ENCODE measurements around the gene IFIH1. TPM values are rescaled to one million over a fixed set of nuclear protein-coding genes. Genes with fewer than 3 reads are reported as not detected.

The IFIH1 gene
- total and polyA plus RNA-seq, 2 experiments from 2014 or later, result 1.2 to 2.5 TPM

DNA sequence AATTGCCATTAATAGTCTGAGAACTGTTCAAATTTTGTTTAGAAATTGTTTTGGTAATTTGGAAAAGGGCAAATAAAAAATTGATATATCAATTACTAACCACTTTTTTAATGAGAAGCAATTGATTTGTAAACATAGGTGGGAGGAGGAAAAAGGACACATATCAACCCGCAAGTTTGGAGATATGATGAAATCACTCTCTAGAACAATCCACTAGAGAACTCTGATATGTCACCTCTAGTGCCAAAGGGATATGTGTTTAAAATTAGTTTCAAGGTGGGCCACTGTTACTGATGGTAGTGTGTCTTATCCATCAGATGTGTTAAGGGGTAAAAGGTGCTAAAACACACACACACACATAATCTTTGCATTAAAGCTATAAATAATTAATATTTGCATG, 16.6 kb downstream of the IFIH1 start:
- H3K36me3 ChIP-seq (ENCODE audit: insufficient read depth), result no peaks in the 10 kb centered on the region
- no peak overlapping the region for H3K4me3 ChIP-seq
- no peaks in the 10 kb centered on the region for H3K9me2 ChIP-seq (ENCODE audit: insufficient read depth)
- H3K27me3 ChIP-seq (ENCODE audit: insufficient read depth), result no peaks in the 10 kb centered on the region
- Mint-ChIP-seq H3K27ac (no peak overlapping the region), H3K36me3 (ENCODE audit: low read depth) (no peaks in the 10 kb centered on the region), H3K9me3 (no peaks in the 10 kb centered on the region; the same call in 2 of the 3 replicates), H3K4me1 (peaks cover 9% of the 10 kb centered on the region; the same call in 2 of the 3 replicates), H3K27me3 (ENCODE audit: insufficient read depth, low read depth, poor library complexity) (peaks cover 1% of the 10 kb centered on the region), H3K4me3 (no peak overlapping the region)
- H3F3A ChIP-seq (replicated peaks; ENCODE audit: low read depth), result no peaks in the 10 kb centered on the region
- no peaks in the 10 kb centered on the region for H3K79me2 ChIP-seq (replicated peaks; ENCODE audit: insufficient read depth)
- no peak overlapping the region for H3K27ac ChIP-seq (ENCODE audit: low read depth)
- ATAC-seq (no peak), DNase-seq (ENCODE audit: low spot score) (no peak)
- no peaks in the 10 kb centered on the region for H4K20me1 ChIP-seq (replicated peaks; ENCODE audit: insufficient read depth)
- peaks cover 5% of the 10 kb centered on the region for H3K4me1 ChIP-seq (ENCODE audit: insufficient read depth)
- H2AFZ ChIP-seq, result no peak overlapping the region
- TF ChIP-seq ZNF331 (CRISPR knock-in tag; IDR thresholded peaks at IDR 0.05; ENCODE audit: low read depth) (no peak), EZH2phosphoT487 (IDR thresholded peaks at IDR 0.05; ENCODE audit: unreplicated experiment) (no peak), ZNF114 (CRISPR knock-in tag; IDR thresholded peaks at IDR 0.05) (no peak), CREB1 (CRISPR knock-in tag; IDR thresholded peaks at IDR 0.05; ENCODE audit: low read depth) (no peak), POLR2AphosphoS5 (IDR thresholded peaks at IDR 0.05; ENCODE audit: low read depth) (no peak), JUNB (IDR thresholded peaks at IDR 0.05; ENCODE audit: unreplicated experiment) (no peak)
- TF ChIP-seq, protein P1, sequence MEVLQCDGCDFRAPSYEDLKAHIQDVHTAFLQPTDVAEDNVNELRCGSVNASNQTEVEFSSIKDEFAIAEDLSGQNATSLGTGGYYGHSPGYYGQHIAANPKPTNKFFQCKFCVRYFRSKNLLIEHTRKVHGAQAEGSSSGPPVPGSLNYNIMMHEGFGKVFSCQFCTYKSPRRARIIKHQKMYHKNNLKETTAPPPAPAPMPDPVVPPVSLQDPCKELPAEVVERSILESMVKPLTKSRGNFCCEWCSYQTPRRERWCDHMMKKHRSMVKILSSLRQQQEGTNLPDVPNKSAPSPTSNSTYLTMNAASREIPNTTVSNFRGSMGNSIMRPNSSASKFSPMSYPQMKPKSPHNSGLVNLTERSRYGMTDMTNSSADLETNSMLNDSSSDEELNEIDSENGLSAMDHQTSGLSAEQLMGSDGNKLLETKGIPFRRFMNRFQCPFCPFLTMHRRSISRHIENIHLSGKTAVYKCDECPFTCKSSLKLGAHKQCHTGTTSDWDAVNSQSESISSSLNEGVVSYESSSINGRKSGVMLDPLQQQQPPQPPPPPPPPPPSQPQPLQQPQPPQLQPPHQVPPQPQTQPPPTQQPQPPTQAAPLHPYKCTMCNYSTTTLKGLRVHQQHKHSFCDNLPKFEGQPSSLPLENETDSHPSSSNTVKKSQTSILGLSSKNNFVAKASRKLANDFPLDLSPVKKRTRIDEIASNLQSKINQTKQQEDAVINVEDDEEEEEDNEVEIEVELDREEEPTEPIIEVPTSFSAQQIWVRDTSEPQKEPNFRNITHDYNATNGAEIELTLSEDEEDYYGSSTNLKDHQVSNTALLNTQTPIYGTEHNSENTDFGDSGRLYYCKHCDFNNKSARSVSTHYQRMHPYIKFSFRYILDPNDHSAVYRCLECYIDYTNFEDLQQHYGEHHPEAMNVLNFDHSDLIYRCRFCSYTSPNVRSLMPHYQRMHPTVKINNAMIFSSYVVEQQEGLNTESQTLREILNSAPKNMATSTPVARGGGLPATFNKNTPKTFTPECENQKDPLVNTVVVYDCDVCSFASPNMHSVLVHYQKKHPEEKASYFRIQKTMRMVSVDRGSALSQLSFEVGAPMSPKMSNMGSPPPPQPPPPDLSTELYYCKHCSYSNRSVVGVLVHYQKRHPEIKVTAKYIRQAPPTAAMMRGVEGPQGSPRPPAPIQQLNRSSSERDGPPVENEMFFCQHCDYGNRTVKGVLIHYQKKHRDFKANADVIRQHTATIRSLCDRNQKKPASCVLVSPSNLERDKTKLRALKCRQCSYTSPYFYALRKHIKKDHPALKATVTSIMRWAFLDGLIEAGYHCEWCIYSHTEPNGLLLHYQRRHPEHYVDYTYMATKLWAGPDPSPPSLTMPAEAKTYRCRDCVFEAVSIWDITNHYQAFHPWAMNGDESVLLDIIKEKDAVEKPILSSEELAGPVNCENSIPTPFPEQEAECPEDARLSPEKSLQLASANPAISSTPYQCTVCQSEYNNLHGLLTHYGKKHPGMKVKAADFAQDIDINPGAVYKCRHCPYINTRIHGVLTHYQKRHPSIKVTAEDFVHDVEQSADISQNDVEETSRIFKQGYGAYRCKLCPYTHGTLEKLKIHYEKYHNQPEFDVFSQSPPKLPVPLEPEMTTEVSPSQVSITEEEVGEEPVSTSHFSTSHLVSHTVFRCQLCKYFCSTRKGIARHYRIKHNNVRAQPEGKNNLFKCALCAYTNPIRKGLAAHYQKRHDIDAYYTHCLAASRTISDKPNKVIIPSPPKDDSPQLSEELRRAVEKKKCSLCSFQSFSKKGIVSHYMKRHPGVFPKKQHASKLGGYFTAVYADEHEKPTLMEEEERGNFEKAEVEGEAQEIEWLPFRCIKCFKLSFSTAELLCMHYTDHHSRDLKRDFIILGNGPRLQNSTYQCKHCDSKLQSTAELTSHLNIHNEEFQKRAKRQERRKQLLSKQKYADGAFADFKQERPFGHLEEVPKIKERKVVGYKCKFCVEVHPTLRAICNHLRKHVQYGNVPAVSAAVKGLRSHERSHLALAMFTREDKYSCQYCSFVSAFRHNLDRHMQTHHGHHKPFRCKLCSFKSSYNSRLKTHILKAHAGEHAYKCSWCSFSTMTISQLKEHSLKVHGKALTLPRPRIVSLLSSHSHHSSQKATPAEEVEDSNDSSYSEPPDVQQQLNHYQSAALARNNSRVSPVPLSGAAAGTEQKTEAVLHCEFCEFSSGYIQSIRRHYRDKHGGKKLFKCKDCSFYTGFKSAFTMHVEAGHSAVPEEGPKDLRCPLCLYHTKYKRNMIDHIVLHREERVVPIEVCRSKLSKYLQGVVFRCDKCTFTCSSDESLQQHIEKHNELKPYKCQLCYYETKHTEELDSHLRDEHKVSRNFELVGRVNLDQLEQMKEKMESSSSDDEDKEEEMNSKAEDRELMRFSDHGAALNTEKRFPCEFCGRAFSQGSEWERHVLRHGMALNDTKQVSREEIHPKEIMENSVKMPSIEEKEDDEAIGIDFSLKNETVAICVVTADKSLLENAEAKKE (CRISPR knock-in tag; IDR thresholded peaks at IDR 0.05), result no peak
- H3K4me2 ChIP-seq, result no peak overlapping the region

Measured in GM23338 (cell line).